Neural cell (in vitro differentiated cells): Measurements from ENCODE around the gene CNTNAP2.

Source experiments
- POLR2AphosphoS5 ChIP-seq: IDR thresholded peaks from 2 replicates; pipeline ENCODE4 v1.6.1; 2012
- RAD21 ChIP-seq: fragments of 450-650 bp; conservative IDR thresholded peaks from 2 replicates; pipeline ENCODE4 v1.6.1; 2014; ENCODE audit warnings: antibody characterized with exemption, mild to moderate bottlenecking, moderate library complexity
- SMC3 ChIP-seq: fragments of 450-650 bp; conservative IDR thresholded peaks from 2 replicates; pipeline ENCODE4 v1.6.1; 2014; ENCODE audit warnings: antibody characterized with exemption, mild to moderate bottlenecking, moderate library complexity; ENCODE audit not compliant: poor library complexity
- TF ChIP-seq, protein P1 (sequence below): fragments of 450-650 bp; IDR thresholded peaks from 2 replicates; pipeline ENCODE4 v1.5.1; 2014; ENCODE audit warnings: antibody characterized with exemption, mild to moderate bottlenecking, moderate library complexity; ENCODE audit not compliant: poor library complexity, severe bottlenecking
- TF ChIP-seq, protein P2 (sequence below): IDR thresholded peaks from 2 replicates; pipeline ENCODE4 v1.6.1; 2012; ENCODE audit warnings: borderline replicate concordance

DNA sequence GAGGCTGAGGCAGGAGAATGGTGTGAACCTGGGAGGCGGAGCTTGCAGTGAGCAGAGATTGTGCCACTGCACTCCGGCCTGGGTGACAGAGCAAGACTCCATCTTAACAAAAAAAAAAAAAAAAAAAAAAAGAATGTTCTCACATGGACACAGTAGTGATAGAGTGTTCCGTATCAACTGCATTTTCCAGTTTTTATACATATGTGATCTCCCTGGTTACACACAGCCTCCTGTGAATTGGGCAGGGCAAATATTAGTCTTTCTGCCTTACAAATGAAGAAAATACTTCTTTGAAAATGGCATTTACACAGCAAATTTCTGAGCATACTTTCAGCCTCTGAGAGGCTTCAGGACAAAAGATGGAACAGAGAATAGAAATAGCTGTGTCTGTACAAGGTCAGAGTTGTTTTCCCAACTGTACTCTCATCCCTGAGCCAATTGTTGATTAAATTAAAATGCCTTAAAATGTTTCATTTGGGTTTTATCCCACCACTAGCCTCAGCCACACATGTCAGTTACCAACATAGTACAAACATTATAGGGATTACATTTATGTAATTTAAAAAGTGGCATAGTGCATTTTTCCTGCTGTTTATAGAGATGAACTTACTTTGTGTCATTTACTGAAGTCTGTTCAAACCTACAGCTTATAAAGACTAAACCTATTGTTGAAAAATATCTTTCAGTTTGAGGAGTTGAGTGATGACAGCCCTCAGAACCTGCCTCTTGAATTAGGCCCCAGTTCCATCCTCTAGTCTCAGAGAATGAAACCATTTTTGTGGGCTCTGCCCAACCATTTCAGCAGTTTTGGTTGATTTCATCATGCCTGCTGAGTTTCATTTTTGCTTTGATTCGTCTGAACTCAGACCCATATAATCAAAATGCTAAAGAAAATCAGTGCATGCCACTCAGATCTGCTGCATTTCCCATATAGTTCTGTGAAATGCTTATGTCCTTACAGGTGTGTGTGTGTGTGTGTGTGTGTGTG lies 1864.5 kb downstream of the CNTNAP2 start:
- TF ChIP-seq, protein P1, sequence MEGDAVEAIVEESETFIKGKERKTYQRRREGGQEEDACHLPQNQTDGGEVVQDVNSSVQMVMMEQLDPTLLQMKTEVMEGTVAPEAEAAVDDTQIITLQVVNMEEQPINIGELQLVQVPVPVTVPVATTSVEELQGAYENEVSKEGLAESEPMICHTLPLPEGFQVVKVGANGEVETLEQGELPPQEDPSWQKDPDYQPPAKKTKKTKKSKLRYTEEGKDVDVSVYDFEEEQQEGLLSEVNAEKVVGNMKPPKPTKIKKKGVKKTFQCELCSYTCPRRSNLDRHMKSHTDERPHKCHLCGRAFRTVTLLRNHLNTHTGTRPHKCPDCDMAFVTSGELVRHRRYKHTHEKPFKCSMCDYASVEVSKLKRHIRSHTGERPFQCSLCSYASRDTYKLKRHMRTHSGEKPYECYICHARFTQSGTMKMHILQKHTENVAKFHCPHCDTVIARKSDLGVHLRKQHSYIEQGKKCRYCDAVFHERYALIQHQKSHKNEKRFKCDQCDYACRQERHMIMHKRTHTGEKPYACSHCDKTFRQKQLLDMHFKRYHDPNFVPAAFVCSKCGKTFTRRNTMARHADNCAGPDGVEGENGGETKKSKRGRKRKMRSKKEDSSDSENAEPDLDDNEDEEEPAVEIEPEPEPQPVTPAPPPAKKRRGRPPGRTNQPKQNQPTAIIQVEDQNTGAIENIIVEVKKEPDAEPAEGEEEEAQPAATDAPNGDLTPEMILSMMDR, result no peak
- TF ChIP-seq POLR2AphosphoS5 (no peak), RAD21 (no peak), SMC3 (no peak)
- TF ChIP-seq, protein P2, sequence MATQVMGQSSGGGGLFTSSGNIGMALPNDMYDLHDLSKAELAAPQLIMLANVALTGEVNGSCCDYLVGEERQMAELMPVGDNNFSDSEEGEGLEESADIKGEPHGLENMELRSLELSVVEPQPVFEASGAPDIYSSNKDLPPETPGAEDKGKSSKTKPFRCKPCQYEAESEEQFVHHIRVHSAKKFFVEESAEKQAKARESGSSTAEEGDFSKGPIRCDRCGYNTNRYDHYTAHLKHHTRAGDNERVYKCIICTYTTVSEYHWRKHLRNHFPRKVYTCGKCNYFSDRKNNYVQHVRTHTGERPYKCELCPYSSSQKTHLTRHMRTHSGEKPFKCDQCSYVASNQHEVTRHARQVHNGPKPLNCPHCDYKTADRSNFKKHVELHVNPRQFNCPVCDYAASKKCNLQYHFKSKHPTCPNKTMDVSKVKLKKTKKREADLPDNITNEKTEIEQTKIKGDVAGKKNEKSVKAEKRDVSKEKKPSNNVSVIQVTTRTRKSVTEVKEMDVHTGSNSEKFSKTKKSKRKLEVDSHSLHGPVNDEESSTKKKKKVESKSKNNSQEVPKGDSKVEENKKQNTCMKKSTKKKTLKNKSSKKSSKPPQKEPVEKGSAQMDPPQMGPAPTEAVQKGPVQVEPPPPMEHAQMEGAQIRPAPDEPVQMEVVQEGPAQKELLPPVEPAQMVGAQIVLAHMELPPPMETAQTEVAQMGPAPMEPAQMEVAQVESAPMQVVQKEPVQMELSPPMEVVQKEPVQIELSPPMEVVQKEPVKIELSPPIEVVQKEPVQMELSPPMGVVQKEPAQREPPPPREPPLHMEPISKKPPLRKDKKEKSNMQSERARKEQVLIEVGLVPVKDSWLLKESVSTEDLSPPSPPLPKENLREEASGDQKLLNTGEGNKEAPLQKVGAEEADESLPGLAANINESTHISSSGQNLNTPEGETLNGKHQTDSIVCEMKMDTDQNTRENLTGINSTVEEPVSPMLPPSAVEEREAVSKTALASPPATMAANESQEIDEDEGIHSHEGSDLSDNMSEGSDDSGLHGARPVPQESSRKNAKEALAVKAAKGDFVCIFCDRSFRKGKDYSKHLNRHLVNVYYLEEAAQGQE, result no peak
